Measurements from ENCODE around the gene COMT. TPM values are rescaled to one million over a fixed set of nuclear protein-coding genes. Genes with fewer than 3 reads are reported as not detected.

Gene COMT
- total and polyA plus RNA-seq, 2 experiments from 2014 or later: 490 to 508 TPM

GRCh38 chr22:20003304-20003703 lies 61.7 kb downstream of the COMT start:
- in situ Hi-C loops (cut with MboI): no loop called here
- H3K27me3 ChIP-seq (replicated peaks; ENCODE audit: insufficient read depth): no peaks in the 10 kb centered on the region
- H3K79me2 ChIP-seq (ENCODE audit: insufficient read depth): no peaks in the 10 kb centered on the region
- H3K4me1 ChIP-seq (ENCODE audit: insufficient read depth): no peaks in the 10 kb centered on the region
- H3K9me2 ChIP-seq (ENCODE audit: insufficient read depth): no peaks in the 10 kb centered on the region
- WGBS, 2 experiments (ENCODE audit: low coverage in 1 of 2, low lambda C conversion rate in 2 of 2, missing lambda C conversion rate in 2 of 2): 73 to 76% methylated on average over 1 of the region's 1 CpG
- no peaks in the 10 kb centered on the region for H3K36me3 ChIP-seq (ENCODE audit: low read depth)
- no peak overlapping the region for H2AFZ ChIP-seq
- H3K9me3 ChIP-seq (ENCODE audit: low read depth): no peaks in the 10 kb centered on the region
- no peak for DNase-seq
- no peak for TF ChIP-seq EZH2phosphoT487 (IDR thresholded peaks at IDR 0.05; ENCODE audit: insufficient read depth, low read depth)
- TF ChIP-seq EZH2 (IDR thresholded peaks at IDR 0.05; ENCODE audit: insufficient read depth, poor library complexity, severe bottlenecking): no peak
- H3K9ac ChIP-seq: no peak overlapping the region
- no peaks in the 10 kb centered on the region for H4K20me1 ChIP-seq (ENCODE audit: insufficient read depth)
- H3K27ac ChIP-seq: no peak overlapping the region
- H3K4me3 ChIP-seq: no peak overlapping the region
- no peaks in the 10 kb centered on the region for H3F3A ChIP-seq (ENCODE audit: insufficient read depth)
- H3K4me2 ChIP-seq (ENCODE audit: unreplicated experiment): no peak overlapping the region

- no peaks in the 10 kb centered on the region for H3F3A ChIP-seq (ENCODE audit: insufficient read depth)
- no peak for DNase-seq
- 52 to 53% methylated on average over 3 of the region's 3 CpGs for WGBS, 2 experiments (ENCODE audit: low coverage in 1 of 2, low lambda C conversion rate in 2 of 2, missing lambda C conversion rate in 2 of 2)
- TF ChIP-seq EZH2 (IDR thresholded peaks at IDR 0.05; ENCODE audit: insufficient read depth, poor library complexity, severe bottlenecking) (no peak), EZH2phosphoT487 (IDR thresholded peaks at IDR 0.05; ENCODE audit: insufficient read depth, low read depth) (no peak)
- H3K79me2 ChIP-seq (ENCODE audit: insufficient read depth): no peaks in the 10 kb centered on the region
- no peaks in the 10 kb centered on the region for H3K27me3 ChIP-seq (replicated peaks; ENCODE audit: insufficient read depth)
- H2AFZ ChIP-seq: no peak overlapping the region
- H3K27ac ChIP-seq: no peak overlapping the region
- no peak overlapping the region for H3K4me2 ChIP-seq (ENCODE audit: unreplicated experiment)
- H3K36me3 ChIP-seq (ENCODE audit: low read depth): no peaks in the 10 kb centered on the region
- no peaks in the 10 kb centered on the region for H4K20me1 ChIP-seq (ENCODE audit: insufficient read depth)
- no peaks in the 10 kb centered on the region for H3K9me3 ChIP-seq (ENCODE audit: low read depth)
- no peaks in the 10 kb centered on the region for H3K4me1 ChIP-seq (ENCODE audit: insufficient read depth)
- in situ Hi-C loops (cut with MboI): no loop called here
- H3K9ac ChIP-seq: no peak overlapping the region
- no peak overlapping the region for H3K4me3 ChIP-seq
- H3K9me2 ChIP-seq (ENCODE audit: insufficient read depth): no peaks in the 10 kb centered on the region
Observed at GRCh38 chr22:20004464-20004863, 62.9 kb downstream of the COMT start.

GRCh38 chr22:20008221-20008995 lies 66.8 kb downstream of the COMT start:
- H4K20me1 ChIP-seq (ENCODE audit: insufficient read depth): no peaks in the 10 kb centered on the region
- no peaks in the 10 kb centered on the region for H3K36me3 ChIP-seq (ENCODE audit: low read depth)
- TF ChIP-seq EZH2phosphoT487 (IDR thresholded peaks at IDR 0.05; ENCODE audit: insufficient read depth, low read depth) (no peak), EZH2 (IDR thresholded peaks at IDR 0.05; ENCODE audit: insufficient read depth, poor library complexity, severe bottlenecking) (no peak)
- no peaks in the 10 kb centered on the region for H3K4me1 ChIP-seq (ENCODE audit: insufficient read depth)
- in situ Hi-C loops (cut with MboI): no loop called here
- H3K4me2 ChIP-seq (ENCODE audit: unreplicated experiment): no peak overlapping the region
- H3K4me3 ChIP-seq: no peak overlapping the region
- no peaks in the 10 kb centered on the region for H3K9me3 ChIP-seq (ENCODE audit: low read depth)
- H3K27me3 ChIP-seq (replicated peaks; ENCODE audit: insufficient read depth): no peaks in the 10 kb centered on the region
- DNase-seq: peak; percentile 18
- no peak overlapping the region for H2AFZ ChIP-seq
- WGBS, 2 experiments (ENCODE audit: low coverage in 1 of 2, low lambda C conversion rate in 2 of 2, missing lambda C conversion rate in 2 of 2): 76 to 80% methylated on average over 11 of the region's 11 CpGs
- H3F3A ChIP-seq (ENCODE audit: insufficient read depth): no peaks in the 10 kb centered on the region
- no peak overlapping the region for H3K27ac ChIP-seq
- H3K9me2 ChIP-seq (ENCODE audit: insufficient read depth): no peaks in the 10 kb centered on the region
- no peak overlapping the region for H3K9ac ChIP-seq
- H3K79me2 ChIP-seq (ENCODE audit: insufficient read depth): no peaks in the 10 kb centered on the region

GRCh38 chr22:20009018-20009491 lies 67.5 kb downstream of the COMT start:
- Histone ChIP-seq H3K4me1 (ENCODE audit: insufficient read depth) (no peaks in the 10 kb centered on the region), H2AFZ (no peak overlapping the region), H4K20me1 (ENCODE audit: insufficient read depth) (no peaks in the 10 kb centered on the region), H3K27me3 (replicated peaks; ENCODE audit: insufficient read depth) (no peaks in the 10 kb centered on the region), H3K9me2 (ENCODE audit: insufficient read depth) (no peaks in the 10 kb centered on the region), H3K27ac (no peak overlapping the region), H3K36me3 (ENCODE audit: low read depth) (no peaks in the 10 kb centered on the region), H3F3A (ENCODE audit: insufficient read depth) (no peaks in the 10 kb centered on the region), H3K9me3 (ENCODE audit: low read depth) (no peaks in the 10 kb centered on the region), H3K4me3 (no peak overlapping the region), H3K4me2 (ENCODE audit: unreplicated experiment) (no peak overlapping the region), H3K9ac (no peak overlapping the region), H3K79me2 (ENCODE audit: insufficient read depth) (no peaks in the 10 kb centered on the region)
- no peak for DNase-seq
- in situ Hi-C loops (cut with MboI): no loop called here
- TF ChIP-seq EZH2phosphoT487 (IDR thresholded peaks at IDR 0.05; ENCODE audit: insufficient read depth, low read depth) (no peak), EZH2 (IDR thresholded peaks at IDR 0.05; ENCODE audit: insufficient read depth, poor library complexity, severe bottlenecking) (no peak)
- 90 to 92% methylated on average over 9 of the region's 9 CpGs for WGBS, 2 experiments (ENCODE audit: low coverage in 1 of 2, low lambda C conversion rate in 2 of 2, missing lambda C conversion rate in 2 of 2)
